DND-41 (cell line): ENCODE data around the gene HGD.

Source experiments
- ATAC-seq: fragments of 200-7000 bp; cut with Tn5 transposase; 3 replicates; pipeline ENCODE4 v1.9.1; 2021; ENCODE audit warnings: low read depth; ENCODE audit not compliant: insufficient read depth
- DNase-seq: peaks from one replicate; pipeline ENCODE4 v3.0.0-alpha.2; 2020
- H2AFZ ChIP-seq: 2 replicates; pipeline ENCODE4 v1.6.0; 2012; ENCODE audit warnings: low read depth, low read length
- H3K27ac ChIP-seq: 2 replicates; pipeline ENCODE4 v1.5.1; 2012; ENCODE audit warnings: low read length, inconsistent platforms
- H3K27me3 ChIP-seq: fragments of 200-600 bp; sonication (generic); 2 replicates; pipeline ENCODE4 v1.6.0; 2012; ENCODE audit warnings: low read length, mild to moderate bottlenecking, inconsistent platforms; ENCODE audit not compliant: insufficient read depth, poor library complexity
- H3K36me3 ChIP-seq: 2 replicates; pipeline ENCODE4 v1.5.1; 2012; ENCODE audit warnings: low read length, inconsistent platforms; ENCODE audit not compliant: insufficient read depth
- H3K4me1 ChIP-seq: 2 replicates; pipeline ENCODE4 v1.5.1; 2012; ENCODE audit warnings: mild to moderate bottlenecking, low read length; ENCODE audit not compliant: insufficient read depth
- H3K4me2 ChIP-seq: 2 replicates; pipeline ENCODE4 v1.6.0; 2012; ENCODE audit warnings: mild to moderate bottlenecking, moderate library complexity, low read length, inconsistent platforms; ENCODE audit not compliant: insufficient read depth
- H3K4me3 ChIP-seq, 2 experiments: fragments of 200-600 bp in 1 of 2; shearing (Covaris generic) in 1 of 2; 2 replicates each; pipeline ENCODE4 v1.5.1; 2012 to 2016; ENCODE audit warnings: inconsistent platforms in 2 of 2, low read length in 2 of 2, mild to moderate bottlenecking in 2 of 2, low read depth in 1 of 2, moderate library complexity in 1 of 2
- H3K79me2 ChIP-seq: 2 replicates; pipeline ENCODE4 v1.6.0; 2012; ENCODE audit warnings: low read length, inconsistent platforms; ENCODE audit not compliant: insufficient read depth
- H3K9ac ChIP-seq: 2 replicates; pipeline ENCODE4 v1.6.0; 2012; ENCODE audit warnings: low read depth, mild to moderate bottlenecking, inconsistent platforms, low read length, moderate library complexity
- H3K9me3 ChIP-seq: 2 replicates; pipeline ENCODE4 v1.5.1; 2012; ENCODE audit warnings: low read length, moderate library complexity, mild to moderate bottlenecking, inconsistent platforms; ENCODE audit not compliant: insufficient read depth, severe bottlenecking
- H4K20me1 ChIP-seq: 2 replicates; pipeline ENCODE4 v1.6.0; 2012; ENCODE audit warnings: low read length; ENCODE audit not compliant: insufficient read depth
- CTCF ChIP-seq: IDR thresholded peaks from 2 replicates; pipeline ENCODE4 v1.5.1; 2012; ENCODE audit warnings: borderline replicate concordance, low read length, moderate library complexity, mild to moderate bottlenecking; ENCODE audit not compliant: poor library complexity, severe bottlenecking; ENCODE audit errors: extremely low read depth
- EZH2 ChIP-seq: IDR thresholded peaks from 3 replicates; pipeline ENCODE4 v1.6.1; 2012; ENCODE audit warnings: borderline replicate concordance, low read depth, mild to moderate bottlenecking, moderate library complexity, low read length, inconsistent platforms; ENCODE audit not compliant: severe bottlenecking

The HGD gene

GRCh38 chr3:120705884-120706582 lies 24.0 kb upstream of the HGD start:
- H3K27ac ChIP-seq: no peak overlapping the region
- no peak overlapping the region for H3K4me3 ChIP-seq
- H2AFZ ChIP-seq: no peak overlapping the region
- no peak for TF ChIP-seq EZH2
- TF ChIP-seq CTCF: no peak
- ATAC-seq (no peak), DNase-seq (no peak)
- H3K27me3 ChIP-seq: no peaks in the 10 kb centered on the region
- no peak overlapping the region for H3K4me2 ChIP-seq
- no peaks in the 10 kb centered on the region for H3K4me1 ChIP-seq
- no peaks in the 10 kb centered on the region for H4K20me1 ChIP-seq
- no peak overlapping the region for H3K9ac ChIP-seq
- H3K36me3 ChIP-seq: peaks cover 27% of the 10 kb centered on the region; the same call in 1 of the 2 replicates
- no peaks in the 10 kb centered on the region for H3K9me3 ChIP-seq
- H3K79me2 ChIP-seq: no peaks in the 10 kb centered on the region

- Histone ChIP-seq H3K27ac (no peak overlapping the region), H2AFZ (no peak overlapping the region), H3K9ac (no peak overlapping the region), H4K20me1 (no peaks in the 10 kb centered on the region), H3K36me3 (peaks cover 20% of the 10 kb centered on the region; the same call in 1 of the 2 replicates), H3K4me1 (no peaks in the 10 kb centered on the region), H3K9me3 (no peaks in the 10 kb centered on the region), H3K79me2 (no peaks in the 10 kb centered on the region), H3K27me3 (no peaks in the 10 kb centered on the region), H3K4me2 (no peak overlapping the region), H3K4me3 (no peak overlapping the region)
- no peak for TF ChIP-seq CTCF
- no peak for TF ChIP-seq EZH2
- ATAC-seq (no peak), DNase-seq (no peak)
These were observed 17.3 kb upstream of the HGD start for GRCh38 chr3:120699333-120699732.

- peaks cover 10% of the 10 kb centered on the region; the same call in 1 of the 2 replicates for H3K36me3 ChIP-seq
- no peak for ATAC-seq
- H3K4me2 ChIP-seq: no peak overlapping the region
- no peak overlapping the region for H3K27ac ChIP-seq
- H3K4me3 ChIP-seq: no peak overlapping the region
- no peaks in the 10 kb centered on the region for H4K20me1 ChIP-seq
- H3K4me1 ChIP-seq: no peaks in the 10 kb centered on the region
- TF ChIP-seq EZH2 (no peak), CTCF (no peak)
- DNase-seq: no peak
- no peaks in the 10 kb centered on the region for H3K27me3 ChIP-seq
- no peak overlapping the region for H3K9ac ChIP-seq
- H3K9me3 ChIP-seq: no peaks in the 10 kb centered on the region
- H2AFZ ChIP-seq: no peak overlapping the region
- no peaks in the 10 kb centered on the region for H3K79me2 ChIP-seq
These were observed 11.6 kb upstream of the HGD start for GRCh38 chr3:120693439-120694171.
